ENCODE data around the gene FER. TPM values are rescaled to one million over a fixed set of nuclear protein-coding genes. Genes with fewer than 3 reads are reported as not detected.
A peak's percentile ranks its signal among the peaks of the same experiment; 100 is the strongest.

Gene FER
- 16.4 and 35.1 TPM in 2 replicates for total RNA-seq

DNA sequence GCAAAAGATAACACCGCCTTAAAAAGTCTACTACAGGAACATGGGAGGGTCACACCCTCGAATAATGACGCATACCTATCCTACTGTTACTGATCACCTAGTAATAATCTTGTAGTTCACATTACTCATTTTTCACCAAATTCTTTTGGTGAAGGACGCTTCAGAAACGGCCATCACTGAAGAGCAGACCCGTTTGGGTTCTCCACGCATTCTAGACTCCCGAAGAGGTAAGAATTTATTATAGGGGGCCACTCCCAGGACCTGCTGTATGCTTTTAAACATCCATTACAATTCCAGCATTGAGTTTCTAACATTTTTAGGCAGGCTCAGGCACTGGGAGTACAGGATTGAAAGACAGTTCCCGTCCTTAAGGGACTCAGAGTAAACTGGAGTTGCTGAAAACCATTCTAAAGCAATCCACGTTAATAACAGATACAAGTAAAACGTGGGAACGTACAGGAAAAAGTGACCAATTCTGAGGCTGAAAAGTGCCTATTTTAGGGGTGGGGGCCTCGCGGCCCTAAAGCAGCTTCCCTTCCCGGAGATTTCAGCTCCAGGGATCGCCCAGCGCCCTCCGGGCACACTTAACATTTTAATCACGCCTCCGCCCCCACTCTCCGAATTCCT lies at the start of gene FER:
Gene FER (plus strand): TSS at position 124 of the 627 bp plus-strand sequence. CDS start 50,286 bp downstream, outside the sequence.

Small RNAs within 50 kb of the gene (small RNA-seq; reads per million reads assigned to genes)
- gene AC109481.1 (ENCODE audit: low replicate concordance): 0.13 reads per million
- gene RF00019 (ENCODE audit: low replicate concordance): not detected
- gene RNU6-47P (ENCODE audit: low replicate concordance): 0.85 reads per million, percentile 38 among the genes with 10 or more reads in this experiment

All from placental pericyte (primary cell).